SK-N-MC (cell line): Measurements from ENCODE around the gene DLX6.

Experiments
- EZH2 ChIP-seq: fragments of 200-600 bp; sonication (generic); IDR thresholded peaks from one replicate; pipeline ENCODE4 v1.6.1; 2017; ENCODE audit warnings: antibody characterized with exemption
- POLR2AphosphoS5 ChIP-seq: IDR thresholded peaks from 2 replicates; pipeline ENCODE4 v1.6.1; 2012; ENCODE audit warnings: mild to moderate bottlenecking, low read depth, low read length, borderline replicate concordance

GRCh38 chr7:97004247-97005182 is 838 bp upstream of the DLX6 start:
- TF ChIP-seq EZH2 (no peak), POLR2AphosphoS5 (no peak)
